DMS153 (cell line): Measurements from ENCODE around the gene ZC3H18.
"Not testable (repeated sequence)": the region's sequence is repeated elsewhere in the genome, so short reads cannot be mapped to it uniquely, and the experiment has no call there.

Source experiments
- DNase-seq: peaks from one replicate; lab custom pipeline; 2025; lab: John Stamatoyannopoulos, UW

Gene ZC3H18

GRCh38 chr16:88654363-88655052, 84.3 kb downstream of the ZC3H18 start:
- no peak for DNase-seq

DNA sequence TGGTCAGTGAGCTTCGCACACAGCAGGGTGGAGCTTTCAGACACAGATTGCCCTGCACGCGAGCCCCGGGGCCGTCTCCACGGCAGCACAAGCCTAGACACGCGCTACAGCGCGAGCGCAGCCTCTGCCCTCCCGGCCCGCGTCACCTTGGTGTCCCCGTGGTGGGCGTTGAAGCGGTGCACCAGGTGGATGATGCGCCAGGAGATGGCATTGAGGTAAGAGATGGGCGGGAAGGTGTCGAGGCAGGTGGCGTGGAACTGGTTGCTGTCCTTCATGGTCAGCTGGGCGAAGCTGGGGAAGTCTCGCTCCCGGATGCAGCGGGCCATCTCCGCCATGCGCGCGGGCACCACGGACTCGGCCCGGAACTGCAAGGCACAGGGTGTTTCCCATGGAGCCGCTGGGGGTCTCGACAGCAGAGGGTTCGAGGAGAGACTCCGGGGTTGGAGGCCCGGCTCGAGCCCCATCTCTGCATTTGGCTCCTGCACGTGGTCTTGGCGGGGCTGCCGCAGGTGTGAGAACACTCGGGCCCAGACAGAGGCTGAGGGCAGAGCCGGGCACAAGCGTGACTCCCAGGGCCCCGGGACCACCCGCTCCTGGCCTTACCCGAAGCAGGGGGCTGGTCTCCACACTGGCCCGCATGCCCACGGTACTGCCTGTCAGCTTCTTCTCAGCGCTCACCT, 85.0 kb downstream of the ZC3H18 start:
- no peak for DNase-seq

DNA sequence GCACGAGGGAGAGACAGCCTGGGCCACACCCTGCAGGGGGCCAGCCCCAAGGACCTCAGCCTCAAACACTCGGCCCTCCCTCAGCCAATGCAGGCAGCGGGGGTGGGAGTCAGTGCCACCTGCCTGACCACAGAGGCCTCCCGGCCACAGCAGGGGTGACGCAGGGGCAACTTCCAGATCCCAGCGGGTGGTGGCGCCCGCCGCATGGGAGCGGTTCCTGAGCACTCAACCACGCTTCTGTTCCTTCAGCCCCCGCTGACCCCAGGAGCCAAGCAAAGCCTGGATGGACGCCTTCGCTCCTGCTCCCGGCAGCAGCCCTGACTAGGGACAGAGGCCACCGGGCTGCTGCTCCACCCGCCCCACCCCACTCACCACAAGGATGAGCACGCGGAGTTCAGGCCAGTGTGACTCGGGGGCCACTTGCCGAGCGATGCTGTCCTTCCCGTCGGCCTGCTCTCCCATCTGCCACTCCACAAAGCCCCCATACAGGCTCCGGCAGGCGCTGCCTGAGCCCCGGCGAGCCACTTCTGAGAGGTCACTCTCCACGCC, 85.6 kb downstream of the ZC3H18 start:
- no peak for DNase-seq

- no peak for DNase-seq
These were observed 86.2 kb downstream of the ZC3H18 start for GRCh38 chr16:88656291-88656980.

DNA sequence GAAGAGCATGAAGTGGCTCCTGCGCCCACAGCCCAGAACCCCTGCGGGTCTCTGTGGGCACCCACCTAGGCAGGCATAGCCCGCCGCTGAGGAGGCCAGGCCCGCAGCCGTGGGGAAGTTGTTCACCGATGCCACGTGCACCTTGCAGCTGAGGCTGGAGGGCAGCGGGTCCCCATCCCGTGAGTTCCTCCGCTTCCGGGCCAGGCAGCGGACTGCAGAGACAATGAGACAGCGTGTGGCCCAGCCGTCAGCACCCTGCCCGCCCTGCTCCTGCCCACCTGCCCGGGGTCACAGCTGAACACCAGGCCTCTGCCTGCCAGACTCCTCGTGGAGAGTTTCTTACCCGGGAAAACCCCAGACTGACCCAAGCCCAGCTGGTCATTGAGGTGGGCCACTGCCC, 87.2 kb downstream of the ZC3H18 start:
- DNase-seq: no peak

DNA sequence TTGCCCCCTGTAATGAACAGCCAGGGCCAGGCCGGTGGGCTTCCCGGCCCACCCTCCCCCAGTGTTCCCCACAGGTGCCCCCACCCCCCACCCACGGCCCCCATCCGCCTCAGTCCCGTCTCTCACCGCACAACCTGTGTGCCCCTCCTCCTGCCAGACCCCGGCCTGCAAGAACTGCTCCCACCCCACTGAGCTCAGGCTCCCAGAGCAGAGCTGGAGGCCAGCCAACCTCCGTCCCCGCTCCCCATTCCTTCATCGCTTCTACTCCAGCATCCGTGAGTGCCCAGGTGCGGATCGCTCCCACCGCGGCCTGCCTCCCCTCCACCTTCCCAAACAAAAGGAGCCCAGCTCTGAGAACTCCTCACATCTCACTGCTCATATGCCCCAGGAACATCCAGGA, 88.5 kb downstream of the ZC3H18 start:
- no peak for DNase-seq

- no peak for DNase-seq
These were observed 89.0 kb downstream of the ZC3H18 start for GRCh38 chr16:88659160-88659559.

DNA sequence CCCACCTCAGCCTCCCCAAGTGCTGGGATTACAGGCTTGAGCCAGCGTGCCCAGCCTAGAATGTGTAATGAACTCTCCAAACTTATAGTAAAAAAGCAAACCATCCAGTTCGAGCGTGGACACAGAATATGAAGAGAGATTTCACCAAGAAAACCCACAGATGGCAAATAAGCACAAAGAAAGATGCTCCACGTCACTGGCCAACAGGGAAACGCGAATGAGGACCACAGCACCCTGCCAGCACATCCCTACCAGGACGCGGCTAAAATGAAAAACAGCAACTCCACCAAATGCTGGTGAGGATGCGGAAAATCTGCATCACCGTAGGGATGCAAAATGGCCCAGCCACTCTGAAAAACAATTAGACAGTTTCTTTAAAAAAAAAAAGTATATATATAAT, 91.3 kb downstream of the ZC3H18 start:
- DNase-seq: no peak

DNA sequence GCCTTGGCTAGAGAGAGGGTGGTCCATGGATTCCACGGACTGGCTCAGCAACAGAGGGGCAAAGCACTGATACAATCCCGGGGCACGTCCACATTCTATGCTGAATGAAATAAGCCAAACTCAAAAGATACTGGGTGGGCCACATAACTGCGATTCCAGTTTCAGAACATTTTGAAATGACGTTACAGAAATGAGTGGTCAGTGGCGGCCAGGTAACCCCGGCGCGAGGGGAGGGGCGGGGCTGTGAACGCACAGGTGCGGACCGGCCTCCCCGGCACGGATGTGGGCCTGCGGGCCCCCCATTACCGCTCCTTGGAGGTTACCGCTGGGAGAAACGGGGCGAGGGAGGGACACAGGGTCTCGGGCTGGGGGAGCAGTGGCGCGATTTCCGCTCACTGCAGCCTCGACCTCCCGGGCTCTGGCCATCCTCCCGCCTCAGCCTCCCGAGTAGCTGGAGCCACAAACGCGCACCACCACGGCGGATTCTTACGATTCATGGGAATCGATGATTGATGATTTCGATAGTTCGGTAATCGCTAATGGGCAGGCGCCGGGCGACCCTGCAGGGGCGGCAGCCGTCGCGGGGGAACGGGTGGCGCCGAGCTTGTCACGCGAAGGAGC, 92.1 kb downstream of the ZC3H18 start:
- no peak for DNase-seq

GRCh38 chr16:88662843-88663606, 92.8 kb downstream of the ZC3H18 start, which contains the start of gene MVD:
MVD (minus strand) TSS chr16:88663091; CDS start chr16:88663080, 11 bp downstream.
- DNase-seq: peak; percentile 94

DNA sequence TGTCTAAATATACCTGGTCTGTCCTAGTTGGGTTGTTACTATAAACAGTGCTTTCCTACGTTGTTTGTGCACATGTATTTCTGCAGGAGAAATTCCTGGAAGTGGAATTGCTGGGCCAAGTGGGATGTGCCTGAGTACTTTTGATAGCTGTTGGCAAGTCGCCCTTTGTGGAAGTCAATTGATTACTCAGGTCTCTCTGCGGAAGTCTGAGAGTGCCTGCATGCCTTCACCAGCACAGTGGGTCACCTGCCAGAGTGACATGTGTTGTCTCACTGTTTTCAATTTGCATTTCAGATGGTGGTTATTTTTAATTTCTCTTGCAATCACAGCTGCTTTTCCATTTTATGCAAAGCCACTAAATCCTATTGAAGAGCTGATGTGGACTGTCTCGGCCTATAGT, 94.9 kb downstream of the ZC3H18 start:
- no peak for DNase-seq

DNA sequence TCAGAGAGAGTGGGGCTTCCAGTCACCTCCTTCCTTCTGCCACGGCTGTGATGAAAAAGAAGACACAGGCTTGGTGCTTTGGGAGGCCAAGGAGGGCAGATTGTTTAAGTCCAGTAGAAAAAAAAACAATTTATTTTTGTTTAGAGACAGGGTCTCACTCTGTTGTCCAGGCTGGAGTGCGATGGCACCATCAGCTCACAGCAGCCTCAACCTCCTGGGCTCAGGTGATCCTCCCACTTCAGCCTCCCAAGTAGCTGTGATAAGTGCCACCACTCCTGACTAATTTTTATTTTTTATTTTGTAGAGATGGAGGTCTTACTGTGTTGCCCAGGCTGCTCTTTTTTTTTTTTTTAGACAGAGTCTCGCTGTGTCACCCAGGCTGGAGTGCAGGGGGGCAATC, 95.4 kb downstream of the ZC3H18 start:
- DNase-seq: no peak

DNA sequence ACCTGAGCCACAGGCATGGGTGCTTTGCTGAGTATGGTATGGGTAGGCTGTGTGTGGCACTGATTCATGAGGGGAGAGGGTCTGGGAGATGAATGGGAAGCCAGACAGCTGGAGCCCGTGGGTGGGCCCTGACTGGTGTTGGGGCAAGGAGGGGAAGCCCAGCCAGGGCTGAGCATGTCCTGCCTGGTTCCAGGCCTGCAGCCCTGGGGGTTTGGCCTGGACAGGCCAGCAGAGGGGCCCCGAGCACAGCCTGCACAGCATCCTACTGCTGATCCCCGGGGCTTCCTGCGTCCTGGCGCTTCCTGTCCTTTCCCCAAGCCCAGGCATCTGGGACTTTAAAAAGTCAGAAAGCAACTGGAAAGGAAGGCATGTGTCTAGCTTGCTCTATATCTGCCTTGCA, 97.3 kb downstream of the ZC3H18 start:
- no peak for DNase-seq

DNA sequence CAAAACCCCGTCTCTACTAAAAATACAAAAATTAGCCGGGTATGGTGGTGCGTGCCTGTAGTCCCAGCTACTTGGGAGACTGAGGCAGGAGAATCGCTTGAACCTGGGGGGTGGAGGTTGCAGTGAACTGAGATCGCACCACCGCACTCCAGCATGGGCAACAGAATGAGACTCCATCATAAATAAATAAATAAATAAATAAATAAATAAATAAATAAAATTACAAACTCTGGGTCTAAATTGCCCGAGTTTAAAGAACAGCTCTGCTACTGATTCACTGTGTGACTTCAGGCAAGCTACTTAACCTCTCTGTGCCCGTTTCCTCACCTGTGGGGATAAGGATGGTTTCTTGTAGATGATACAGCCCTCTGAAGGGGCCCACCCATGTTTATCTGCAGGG, 99.3 kb downstream of the ZC3H18 start:
- not testable (repeated sequence) for DNase-seq

- no peak for DNase-seq
These were observed 99.8 kb downstream of the ZC3H18 start for GRCh38 chr16:88669980-88670379.

DNA sequence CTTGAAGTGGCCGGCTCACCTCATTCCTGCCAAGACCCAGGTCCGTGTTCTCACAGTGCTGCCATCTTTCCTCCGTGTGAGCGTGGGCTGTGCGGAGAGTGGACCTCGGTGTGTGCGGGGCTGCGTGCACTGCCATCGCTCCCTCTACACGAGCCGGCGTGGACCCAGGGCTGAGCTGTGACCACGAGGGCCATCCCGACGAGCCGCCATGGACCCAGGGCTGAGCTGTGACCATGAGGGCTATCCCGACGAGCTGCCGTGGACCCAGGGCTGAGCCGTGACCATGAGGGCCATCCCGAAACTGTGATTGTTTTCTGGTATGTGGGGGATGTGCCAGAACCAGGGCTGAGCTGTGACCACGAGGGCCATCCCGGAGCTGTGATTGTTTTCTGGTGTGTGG, 101.6 kb downstream of the ZC3H18 start:
- no peak for DNase-seq

GRCh38 chr16:88672776-88673175, 102.6 kb downstream of the ZC3H18 start:
- DNase-seq: no peak

- DNase-seq: no peak
These were observed 103.6 kb downstream of the ZC3H18 start for GRCh38 chr16:88673716-88674379.

DNA sequence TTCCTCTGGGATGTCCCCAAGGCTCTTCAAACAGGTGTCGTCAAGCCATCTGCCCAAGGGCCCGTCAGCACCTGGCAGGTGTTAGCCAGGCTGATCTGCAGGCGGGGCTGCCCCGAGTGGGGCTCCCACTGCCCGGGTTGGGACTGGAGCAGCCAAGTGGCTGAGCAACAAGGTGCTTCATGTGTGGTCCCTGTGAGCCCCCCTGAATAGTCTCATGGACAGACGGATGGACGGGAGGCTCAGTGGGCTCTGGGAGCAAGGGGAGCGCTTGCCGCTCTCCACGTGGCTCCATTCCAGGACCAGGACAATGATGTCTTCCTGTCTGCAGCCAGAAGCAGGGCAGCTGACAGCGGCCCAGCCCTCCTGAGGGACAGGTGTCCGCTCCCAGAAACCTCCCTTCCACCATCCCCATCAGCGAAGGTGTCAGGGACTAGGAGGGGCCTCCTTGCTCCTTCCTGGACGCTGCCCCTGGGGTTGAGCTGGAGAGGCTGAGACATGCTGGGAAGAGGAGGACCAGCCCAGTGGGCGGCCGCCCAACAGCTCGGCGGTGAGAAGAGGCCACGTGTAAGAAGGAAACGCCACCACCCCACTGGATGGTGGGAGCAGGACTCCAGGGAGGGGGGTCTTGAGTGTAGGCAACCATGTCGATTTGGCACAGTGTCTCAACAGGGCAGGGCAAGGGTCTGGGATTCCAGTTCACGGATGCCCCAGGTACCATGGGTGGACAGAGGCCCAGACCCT, 106.5 kb downstream of the ZC3H18 start:
- DNase-seq: no peak

GRCh38 chr16:88677721-88678120, 107.5 kb downstream of the ZC3H18 start:
- no peak for DNase-seq
